GM19452 (cell line): ENCODE measurements around the gene IKBIP.
"Not testable (repeated sequence)": the region's sequence is repeated elsewhere in the genome, so short reads cannot be mapped to it uniquely, and the experiment has no call there.

Experiments
- ATAC-seq: cut with Tn5 transposase; IDR thresholded peaks from one replicate; pipeline ENCODE4 v1.9.1; 2021; ENCODE audit not compliant: unreplicated experiment

Gene IKBIP, protein sequence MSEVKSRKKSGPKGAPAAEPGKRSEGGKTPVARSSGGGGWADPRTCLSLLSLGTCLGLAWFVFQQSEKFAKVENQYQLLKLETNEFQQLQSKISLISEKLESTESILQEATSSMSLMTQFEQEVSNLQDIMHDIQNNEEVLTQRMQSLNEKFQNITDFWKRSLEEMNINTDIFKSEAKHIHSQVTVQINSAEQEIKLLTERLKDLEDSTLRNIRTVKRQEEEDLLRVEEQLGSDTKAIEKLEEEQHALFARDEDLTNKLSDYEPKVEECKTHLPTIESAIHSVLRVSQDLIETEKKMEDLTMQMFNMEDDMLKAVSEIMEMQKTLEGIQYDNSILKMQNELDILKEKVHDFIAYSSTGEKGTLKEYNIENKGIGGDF

DNA sequence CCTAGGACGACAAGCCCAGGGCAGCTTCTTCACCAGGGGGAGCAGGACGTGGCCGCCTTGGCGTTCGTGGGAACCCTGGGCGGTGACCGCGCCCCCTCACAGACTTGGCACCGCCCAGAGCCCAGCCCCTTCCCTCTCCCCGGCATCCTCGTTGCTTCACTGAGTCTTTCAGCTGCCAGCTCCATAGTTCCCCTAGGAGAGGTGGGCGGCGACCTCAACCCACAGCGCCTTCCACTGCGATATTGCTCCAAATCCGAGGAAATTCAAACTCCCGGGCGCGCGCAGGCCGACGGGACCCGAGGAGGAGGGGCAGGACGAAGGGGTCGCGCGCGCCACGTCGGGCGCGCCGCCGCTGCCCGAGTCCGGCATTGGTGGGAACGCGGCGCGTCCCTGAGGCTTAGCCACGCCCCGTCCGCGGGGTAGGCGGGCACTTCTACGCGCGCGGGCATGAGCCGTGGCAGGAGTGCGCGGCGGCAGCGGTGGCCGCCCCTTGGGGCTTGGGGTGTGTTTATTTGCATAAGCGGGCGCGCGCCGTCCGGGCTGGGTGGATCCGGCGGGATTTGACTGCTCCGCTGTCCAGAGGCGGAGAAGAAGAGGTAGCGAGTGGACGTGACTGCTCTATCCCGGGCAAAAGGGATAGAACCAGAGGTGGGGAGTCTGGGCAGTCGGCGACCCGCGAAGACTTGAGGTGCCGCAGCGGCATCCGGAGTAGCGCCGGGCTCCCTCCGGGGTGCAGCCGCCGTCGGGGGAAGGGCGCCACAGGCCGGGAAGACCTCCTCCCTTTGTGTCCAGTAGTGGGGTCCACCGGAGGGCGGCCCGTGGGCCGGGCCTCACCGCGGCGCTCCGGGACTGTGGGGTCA is at the start of gene IKBIP, which contains the start of gene APAF1:
Gene IKBIP (minus strand): TSS at position 77 of the 860 bp plus-strand sequence. CDS start 87 bp downstream, outside the sequence.
Gene APAF1 (plus strand): TSS at position 579 of the 860 bp plus-strand sequence. CDS start 3,070 bp downstream, outside the sequence.
- ATAC-seq, result peak; percentile 86

DNA sequence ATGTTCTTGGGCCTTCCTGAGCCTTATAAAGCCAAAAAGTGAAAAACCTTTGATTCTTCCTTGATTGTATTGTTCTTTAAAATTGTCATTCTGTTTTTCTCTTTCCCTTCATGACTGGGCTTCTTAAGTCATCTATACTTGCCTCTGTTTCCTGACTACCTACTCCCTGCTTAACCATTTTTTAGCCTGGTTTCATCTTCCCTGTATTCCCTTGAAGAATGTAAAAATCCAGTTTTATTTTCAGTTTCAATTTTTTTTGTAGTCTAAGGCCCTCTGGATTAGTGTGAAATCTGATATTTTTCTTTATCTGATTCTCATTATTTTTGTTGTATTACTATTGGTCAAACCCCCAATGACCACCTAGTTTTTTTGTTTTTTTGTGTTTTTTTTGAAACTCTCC is 46.8 kb upstream of the IKBIP start:
- no peak for ATAC-seq

DNA sequence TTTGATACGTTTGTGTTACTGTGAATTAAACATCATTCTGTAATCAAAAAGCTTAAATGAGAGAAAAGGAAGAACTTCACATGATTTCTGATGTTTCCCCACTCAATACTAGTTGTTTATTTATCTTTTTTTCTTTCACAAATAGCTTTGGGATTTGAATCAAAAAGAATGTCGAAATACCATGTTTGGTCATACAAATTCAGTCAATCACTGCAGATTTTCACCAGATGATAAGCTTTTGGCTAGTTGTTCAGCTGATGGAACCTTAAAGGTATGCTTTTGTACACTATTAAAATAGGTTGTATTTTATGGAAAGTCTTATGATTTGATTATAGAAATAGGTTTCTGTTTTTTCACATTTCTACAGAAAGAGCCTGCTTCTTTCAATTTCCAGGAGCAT is 42.0 kb upstream of the IKBIP start:
- no peak for ATAC-seq

DNA sequence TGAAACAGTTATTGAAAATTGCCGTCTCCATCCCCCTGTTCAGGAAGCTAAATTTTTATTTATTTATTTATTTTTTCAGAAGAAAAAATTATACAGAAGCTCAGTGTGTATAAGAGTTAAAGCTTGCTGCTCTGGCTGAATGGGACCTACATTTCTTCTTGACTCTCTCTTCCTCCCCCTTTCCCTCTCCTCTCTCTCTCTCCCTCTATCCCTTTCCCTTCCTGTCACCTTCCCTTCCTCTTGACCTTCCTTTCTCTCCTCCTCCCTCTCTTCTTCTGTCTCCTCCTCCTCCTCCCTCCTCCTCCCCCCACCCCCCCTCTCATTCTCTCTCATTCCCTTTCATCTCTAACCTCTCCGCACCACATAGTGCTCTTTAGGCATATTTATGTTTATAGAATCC is 39.6 kb upstream of the IKBIP start:
- no peak for ATAC-seq

DNA sequence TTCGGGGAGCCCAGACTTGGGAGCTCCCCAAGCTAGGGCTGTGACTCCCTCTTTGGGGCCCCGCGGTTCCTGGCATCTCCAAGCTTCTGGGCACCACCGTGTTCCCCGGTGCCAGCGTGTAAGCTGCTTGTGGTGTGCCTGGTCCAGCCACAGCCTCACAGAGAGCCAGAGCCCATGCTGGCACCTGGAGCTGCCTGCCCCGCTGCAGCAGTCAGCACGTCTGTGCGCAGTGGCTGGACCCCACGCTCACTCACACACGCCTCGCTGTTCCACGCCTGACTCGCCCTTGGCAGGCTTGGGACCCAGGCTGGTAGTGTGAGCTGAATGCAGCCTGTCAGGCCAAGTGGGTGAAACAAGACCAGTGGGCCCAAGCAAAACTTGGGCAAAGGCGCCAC is 35.0 kb upstream of the IKBIP start:
- ATAC-seq, result no peak

DNA sequence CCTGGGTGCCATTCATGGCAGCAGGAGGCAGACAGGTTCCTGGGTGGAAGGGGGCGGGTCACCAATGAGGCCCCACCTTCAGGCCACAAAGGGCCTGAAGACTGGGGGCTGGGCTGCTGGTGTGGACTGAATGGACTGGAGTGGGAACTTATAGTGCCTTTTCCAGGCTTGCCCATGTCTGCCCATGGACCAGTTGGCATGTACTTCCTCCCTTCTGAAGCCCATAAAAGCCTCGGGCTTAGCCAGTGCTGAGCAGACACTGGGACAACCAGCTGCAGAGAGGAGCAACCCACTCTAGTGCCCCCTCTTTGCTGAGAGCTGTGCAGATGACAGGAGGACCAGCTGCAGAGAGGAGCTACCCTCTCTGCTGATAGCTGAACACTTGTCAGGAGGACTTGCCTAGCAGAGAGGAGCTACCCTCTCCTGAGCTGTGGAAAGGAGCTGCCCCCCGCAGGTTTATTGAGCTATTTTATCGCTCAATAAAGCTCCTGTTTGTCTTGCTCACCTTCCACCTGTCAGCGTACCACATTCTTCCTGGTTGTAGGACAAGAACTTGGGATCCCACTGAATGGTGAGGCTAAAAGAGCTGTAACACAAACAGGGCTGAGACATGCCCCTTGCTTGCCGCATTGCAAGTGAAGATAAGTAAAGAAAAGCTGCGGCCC is 34.5 kb upstream of the IKBIP start:
- ATAC-seq, result no peak

DNA sequence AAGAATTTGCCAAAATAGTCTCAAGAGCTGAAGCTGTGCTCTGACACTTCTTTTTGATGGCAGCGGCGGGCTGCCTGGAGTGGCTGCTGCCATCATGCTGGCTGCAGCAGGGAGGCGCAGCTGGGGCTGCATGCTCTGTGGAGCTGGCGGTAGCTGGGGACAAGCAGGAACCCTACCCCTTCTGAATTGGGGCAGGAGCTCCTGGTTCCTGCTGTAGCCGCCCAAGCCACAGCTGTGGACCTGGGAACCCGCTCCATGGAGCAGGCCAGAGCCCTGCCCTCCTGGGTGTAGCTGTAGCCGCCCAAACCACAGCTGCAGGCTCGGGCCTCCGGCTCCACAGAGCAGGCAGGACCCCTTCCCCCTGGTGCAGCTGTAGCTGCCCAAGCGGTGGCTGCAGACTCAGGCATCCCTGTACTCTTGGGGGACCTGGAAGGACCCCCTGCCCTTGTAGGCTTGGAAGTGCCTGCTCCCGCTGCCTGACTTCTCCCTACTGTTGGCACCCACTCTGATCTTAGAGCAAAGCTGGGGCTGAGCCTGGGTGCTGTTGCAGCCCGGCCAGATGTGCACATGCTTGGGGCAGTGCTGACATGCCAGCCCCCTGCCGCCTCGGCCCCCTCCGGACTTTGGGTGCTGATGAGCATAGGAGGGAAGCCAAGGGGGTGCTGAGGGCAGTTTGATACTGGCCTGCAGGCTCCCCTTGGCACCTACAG is 33.8 kb upstream of the IKBIP start:
- ATAC-seq, result no peak

DNA sequence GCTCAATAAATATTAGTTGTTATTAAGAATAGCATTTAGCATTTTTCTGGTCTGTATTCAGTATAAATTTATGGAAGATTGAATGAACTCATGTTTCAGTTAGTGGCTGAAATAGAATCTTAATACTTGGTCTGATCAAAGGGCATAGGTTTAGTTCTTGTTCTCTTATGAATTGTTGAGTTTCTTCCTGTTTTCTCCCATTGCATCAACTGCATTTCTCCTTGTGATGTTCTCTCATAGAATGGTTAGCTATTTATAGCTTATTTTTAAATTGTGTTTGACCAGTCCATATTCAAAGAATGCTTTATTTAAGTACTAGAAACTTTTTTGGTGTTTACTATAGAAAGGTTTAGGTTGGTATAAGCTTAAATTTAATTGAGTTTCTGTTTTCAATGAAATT is 30.3 kb upstream of the IKBIP start:
- ATAC-seq, result no peak

DNA sequence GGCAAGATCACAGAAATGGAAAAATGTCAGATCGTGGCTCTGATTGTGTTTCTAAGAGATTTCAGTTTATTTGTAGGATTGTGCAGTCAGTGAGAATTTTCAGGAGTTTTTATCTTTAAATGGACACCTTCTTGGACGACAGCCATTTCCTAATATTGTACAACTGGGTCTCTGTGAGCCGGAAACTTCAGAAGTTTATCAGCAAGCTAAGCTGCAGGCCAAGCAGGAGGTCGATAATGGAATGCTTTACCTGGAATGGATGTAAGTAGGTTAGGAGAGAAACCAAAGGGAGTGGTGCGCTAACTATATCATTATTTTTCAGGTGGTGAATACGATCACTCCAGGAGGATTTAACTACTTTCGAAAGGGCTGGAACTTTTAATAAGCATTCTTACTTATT is 26.9 kb upstream of the IKBIP start:
- ATAC-seq, result no peak

DNA sequence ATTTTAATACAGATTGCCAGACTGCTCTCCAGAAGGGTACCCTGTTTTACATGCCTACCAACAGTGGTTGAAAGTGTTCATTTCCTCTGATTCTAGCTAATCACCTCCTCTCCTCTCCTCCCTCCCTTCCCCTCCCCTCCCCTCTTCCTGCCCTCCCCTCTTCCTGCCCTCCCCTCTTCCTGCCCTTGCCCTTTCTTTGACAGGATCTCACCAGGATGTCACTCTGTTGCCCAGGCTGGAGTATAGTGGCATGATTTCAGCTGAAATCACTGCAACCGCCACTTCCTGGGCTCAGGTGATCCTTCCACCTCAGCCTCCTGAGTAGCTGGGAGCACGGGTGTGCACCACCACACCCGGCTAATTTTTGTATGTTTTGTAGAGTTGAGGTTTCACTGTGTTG is 25.2 kb upstream of the IKBIP start:
- no peak for ATAC-seq

DNA sequence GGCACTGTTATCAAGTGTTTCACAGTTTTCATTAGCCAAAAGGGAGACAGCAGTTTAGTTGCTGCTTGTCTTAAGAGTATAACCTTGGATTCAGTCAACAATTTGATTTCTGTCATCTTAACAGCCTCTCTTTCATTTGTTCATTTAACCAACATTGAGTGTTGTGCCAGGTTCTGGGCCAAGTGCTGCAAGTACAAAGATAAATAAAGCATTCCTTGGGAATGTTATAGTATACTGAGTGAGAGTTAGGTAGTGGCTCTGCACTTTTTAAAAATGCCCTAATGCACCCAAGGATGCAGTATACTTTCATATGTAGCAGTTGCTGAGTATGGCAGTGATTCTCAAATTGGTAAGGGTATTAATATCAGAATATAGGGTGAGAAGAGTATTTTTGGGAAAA is 15.9 kb upstream of the IKBIP start:
- ATAC-seq, result no peak

DNA sequence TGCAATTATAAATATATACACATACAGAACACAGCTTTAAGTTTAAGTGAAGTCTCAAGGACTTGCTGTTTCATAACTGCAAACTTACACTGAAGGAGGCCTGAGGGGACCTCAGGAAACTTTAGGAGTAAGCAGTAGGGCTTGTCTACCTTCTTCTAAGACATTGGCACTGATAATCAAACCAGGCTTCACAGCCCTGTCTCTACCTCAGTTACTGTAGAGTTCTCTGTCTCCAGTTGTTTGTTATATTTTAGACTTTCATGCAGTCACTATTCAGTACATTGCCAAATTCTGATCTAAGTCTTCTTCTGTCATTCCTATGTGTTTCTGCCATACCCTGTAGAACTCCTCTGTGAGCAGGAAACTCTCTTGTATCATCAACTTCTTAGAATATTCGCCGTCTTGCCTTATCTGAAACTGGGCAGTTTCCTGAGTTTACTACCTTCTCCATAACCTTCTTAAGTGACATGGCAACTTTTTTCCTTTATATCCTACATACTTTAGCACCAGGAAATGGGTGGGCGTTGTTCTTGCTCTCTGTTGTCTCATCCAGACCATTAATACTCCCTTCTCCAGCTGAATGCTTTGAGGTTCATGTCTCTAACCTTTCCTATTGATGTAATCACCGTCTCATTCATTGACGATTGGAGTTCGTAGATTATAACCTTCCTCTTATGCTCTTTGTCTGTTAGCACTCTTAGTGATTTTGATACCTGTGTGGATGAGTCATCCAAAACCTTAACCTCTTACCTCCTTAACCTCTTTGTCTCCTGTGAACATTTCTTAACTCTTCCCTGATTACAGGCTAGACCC is 11.9 kb upstream of the IKBIP start:
- ATAC-seq, result no peak

DNA sequence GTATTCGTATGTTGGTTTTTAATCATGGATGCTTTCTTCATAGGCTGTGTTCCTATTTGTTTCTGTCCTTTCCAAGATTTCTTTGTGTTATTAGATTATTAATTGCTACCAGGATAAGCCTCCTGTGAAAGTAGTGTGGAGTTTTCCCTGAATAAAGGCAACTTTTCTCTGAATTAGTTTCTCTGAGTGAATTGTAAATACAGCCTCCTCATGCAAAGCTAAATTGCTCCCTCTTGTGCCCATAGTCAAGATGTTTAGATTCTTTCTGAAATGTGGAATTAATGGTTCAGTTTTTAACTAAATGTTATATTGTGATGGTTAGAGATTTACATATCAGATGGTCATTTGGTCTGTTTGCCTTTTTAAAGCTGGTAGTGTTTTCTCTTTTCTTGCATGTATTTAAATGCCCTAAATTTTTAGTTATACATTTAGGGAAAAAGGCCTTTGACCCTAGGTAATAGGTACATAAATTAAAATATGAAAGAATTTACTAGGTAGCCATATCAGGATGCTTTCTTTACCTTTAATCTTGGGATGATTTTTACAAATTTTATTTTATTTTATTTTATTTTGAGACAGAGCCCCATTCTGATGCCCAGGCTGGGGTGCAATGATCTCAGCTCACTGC is 9.4 kb upstream of the IKBIP start:
- no peak for ATAC-seq

DNA sequence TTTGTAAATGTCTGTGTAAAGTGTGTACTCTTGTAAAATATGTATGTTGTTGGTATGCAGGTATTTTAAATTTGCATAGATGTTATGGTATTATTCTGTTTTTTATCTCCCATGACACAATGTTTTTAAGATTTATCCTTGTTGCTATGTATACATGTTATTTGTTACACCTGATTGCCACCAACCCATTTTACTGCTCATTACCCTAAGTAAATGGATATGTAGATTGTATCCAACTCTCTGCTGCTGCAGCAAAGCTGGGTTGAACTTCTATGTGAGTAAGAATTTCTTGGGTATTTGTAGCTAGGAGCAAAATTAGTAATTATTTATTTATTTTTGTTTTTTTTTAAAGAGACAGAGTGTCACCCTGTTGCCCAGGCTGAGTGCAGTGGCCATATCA is 6.7 kb upstream of the IKBIP start:
- no peak for ATAC-seq

DNA sequence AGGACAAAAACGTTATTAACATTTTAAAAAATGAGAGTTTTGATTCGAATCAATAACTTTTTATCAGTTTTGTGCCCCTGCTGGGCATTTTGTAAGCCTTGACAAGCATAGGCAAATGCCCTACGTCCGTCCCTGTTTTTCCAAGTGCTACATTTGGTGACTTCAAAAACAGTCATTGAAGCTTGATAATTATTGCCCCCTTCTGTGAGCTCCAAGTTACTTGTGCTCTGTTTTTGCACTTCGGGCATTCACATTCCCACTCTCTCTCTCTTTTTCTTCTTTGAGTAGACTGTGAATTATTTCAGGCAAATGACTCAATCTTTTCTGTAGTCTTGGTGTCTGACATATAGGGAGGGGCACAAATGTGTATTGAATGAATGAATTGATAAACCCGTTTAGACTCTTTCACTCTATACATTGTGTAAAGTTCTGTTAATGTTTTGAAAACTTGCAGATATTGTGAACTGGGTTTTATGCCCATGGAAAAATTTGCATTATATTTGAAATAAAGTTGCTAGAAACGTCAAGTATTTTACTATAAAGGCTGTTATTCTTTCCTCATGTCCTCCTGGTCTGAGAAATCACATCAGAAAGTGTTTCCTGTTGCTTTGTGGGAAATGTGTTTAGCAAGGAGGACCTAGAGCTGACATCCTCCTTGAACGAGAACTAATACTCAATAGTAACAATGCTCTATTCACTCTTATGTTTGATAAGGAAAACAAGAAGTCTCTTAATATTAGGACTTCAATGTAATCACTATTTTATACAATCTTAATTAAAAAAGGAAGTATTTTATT is 1.9 kb upstream of the IKBIP start:
- ATAC-seq, result no peak

DNA sequence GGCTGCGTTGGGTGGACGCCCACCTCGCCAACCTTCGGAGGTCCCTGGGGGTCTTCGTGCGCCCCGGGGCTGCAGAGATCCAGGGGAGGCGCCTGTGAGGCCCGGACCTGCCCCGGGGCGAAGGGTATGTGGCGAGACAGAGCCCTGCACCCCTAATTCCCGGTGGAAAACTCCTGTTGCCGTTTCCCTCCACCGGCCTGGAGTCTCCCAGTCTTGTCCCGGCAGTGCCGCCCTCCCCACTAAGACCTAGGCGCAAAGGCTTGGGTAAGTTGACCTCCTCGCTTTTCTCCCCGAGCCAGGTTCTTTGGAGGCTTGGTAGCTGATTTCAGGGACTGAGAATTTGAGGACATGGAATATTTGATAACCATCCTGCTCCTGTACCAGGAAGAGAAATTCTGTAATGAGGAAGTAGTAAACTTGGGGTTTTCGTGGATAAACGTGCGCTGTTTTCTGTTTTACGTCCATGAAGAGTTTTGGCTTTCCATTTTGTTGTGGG is 1.0 kb upstream of the IKBIP start:
- ATAC-seq, result peak; percentile 1

DNA sequence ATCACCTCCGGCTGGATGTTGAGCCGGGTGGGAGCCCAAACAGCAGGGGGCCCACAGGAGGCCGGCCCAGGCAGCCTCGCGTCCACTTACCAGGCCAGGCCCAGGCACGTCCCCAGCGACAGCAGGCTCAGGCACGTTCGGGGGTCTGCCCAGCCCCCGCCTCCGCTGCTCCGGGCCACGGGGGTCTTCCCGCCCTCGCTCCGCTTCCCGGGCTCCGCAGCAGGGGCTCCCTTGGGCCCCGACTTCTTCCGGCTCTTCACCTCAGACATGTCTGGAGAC is 216 bp downstream of the IKBIP start:
- peak; percentile 16 for ATAC-seq

DNA sequence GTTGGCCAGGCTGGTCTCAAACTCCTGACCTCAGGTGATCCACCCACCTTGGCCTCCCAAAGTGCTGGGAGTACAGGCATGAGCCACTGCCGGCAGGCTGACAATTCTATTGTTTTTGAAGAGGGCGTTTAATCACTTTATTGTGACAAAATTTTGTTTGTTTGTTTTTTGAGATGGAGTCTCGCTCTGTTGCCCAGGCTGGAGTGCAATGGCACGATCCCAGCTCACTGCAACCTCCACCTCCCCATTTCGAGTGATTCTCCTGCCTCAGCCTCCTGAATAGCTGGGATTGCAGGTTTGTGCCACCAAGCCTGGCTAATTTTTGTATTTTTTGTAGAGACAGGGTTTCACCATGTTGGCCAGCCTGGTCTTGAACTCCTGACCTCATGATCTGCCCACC is 1.8 kb downstream of the IKBIP start:
- ATAC-seq, result not testable (repeated sequence)

DNA sequence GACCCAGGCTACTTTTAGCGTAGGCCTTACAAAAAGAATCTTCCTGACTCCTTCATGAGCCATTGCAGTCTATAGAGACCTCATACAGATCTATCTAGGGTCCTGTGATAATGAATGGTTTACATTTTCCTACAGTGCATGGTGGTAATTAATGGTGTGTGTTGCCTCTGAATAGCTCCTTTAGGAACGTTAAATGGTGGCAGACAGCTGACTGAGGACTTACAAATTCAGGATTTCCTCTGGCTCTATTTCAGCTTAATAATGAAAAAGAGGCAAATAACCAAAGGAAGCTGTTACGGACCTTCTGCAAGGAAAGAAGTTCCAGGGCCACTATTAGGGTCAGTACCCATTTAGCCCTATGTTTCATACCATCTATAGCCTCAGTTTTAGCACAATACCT is 5.1 kb downstream of the IKBIP start:
- ATAC-seq, result no peak
